Fibroblast of skin of right quadriceps (primary cell): ENCODE data around the gene AMOTL1.
"Not testable (repeated sequence)": the region's sequence is repeated elsewhere in the genome, so short reads cannot be mapped to it uniquely, and the experiment has no call there.

Source experiments
- DNase-seq: peaks from one replicate; pipeline ENCODE4 v3.0.0-alpha.2; 2013

The AMOTL1 gene

DNA sequence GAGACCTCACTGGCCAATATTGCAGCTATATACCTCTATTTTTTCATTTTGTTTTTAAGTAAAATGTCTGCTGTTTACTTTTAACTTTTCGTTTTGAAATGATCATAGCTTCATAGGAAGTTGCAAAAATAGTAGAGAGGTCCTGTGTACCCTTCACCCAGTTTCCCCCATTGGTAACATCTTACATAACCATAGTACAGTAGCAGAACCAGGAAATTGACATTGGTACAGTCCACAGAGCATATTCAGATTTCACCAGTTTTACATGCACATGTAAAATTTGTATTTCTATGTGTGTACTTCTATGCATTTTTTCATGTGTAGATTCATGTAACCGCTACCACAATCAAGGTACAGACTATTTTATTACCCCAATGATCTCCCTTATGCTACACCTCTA is 3.8 kb downstream of the AMOTL1 start:
- DNase-seq, result no peak

DNA sequence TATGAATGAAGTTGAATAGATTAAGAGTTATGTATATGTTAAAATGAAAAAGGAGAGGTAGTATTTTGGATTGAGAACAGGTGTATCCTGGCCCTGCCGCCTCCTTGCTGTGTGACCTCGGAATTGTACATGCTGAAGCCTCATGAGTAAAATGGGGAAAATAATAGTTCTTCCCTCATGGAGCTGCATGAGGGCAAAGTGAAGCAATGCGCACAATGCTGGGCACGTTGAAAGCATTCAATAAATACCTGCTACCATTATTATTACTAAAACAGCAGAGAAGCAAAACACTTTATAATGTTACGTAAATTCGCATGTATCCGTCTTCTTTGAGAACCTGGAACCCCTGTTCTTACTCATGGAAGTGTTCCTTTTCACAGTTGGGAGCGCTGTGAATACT is 5.7 kb downstream of the AMOTL1 start:
- DNase-seq, result no peak

DNA sequence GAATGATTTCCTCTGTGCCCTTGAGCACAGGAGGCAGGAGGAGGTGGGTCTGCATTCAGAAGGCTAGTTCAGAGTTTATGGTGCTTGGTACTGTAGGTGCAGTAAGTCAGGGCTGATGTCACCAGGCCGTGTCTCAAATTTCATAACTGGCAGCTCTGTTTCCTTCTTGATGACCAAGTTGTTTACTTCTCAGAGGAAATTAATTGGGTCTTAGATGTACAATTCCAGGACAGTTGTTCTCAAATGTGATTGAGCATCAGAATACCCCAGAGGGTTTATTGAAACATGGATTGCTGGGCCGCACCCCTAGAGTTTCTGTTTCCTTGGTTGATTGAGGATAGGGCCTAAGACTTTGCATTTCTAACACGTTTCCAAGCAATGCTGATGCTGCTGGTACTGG is 6.2 kb downstream of the AMOTL1 start:
- DNase-seq, result no peak

DNA sequence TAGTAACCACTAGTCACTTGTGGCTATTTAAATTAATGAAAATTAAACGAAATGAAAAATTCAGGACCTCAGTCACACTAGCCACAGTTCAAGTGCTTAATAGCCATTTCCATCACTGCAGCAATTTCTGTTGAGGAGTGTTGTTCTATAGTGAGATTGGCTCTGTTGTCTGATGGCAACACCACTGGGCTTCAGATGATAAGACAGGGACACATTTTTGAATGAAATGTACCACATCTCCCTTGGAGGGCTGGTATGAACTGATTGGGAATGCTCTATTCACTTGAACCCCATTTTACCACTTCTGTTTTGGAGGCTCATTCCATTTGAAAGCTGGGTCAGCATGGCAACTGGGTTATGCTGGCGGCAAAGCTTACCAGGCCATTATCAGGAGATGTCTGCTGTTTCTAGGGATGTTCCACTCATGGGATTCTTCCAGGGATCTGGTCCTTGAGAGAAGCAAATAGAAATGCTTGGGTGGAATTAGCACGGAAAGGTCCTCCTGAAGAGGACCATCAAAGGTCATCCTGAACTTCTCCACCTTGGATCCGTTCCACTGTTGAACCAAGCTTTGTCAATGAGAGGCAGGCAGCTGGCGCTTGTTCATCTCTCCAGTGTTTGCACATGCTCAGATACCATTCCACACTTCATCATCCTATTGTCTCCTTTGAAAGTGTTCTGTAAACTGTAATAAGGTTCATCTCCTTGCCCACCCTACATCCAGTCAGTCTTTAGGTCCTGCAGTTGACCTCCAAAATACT is 7.6 kb downstream of the AMOTL1 start:
- no peak for DNase-seq

DNA sequence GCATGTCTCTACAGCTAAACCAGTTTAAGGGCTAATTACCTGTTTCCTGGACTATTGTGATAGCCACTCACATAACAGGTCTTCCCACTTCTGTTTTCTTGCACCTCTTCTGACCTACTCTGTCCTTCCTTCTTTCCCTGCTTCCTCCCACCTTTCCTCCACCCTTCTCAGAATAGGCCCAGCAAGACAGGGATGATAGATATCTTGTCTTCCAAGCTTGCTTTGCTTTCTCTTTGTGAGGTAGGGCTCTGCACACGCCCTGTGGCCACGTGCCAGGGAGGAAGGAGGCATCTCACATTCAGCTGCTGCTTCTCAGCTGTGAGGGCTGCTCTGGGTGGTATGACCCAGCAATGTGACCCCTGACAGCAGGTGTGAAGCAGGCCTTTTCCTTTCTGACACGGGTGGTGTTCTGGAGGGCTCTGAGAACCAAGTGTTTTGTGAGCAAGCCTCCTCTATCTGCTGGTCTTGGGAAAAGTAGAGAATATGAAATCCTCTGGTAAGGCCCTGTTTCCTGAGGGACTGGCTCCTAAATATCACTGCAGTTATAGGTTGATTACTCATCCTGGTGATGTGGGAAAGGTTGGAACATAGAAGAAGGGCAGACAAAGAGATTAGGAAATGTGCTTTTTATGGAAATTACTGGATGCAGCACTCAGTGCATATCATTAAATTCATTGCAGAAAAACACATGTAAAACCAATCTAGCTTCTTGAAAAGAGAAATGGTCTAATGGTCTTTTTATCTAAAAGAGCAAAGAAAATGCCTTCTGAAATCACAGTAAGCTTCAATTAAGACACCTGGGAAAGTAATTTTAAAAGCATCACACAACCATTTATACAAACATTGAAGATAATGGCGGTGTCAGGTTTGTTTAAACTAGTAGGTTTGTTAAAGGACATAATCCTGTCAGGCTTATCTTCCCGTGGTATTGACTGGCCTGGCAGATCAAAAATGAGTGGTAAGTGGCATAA is 8.5 kb downstream of the AMOTL1 start:
- DNase-seq, result peak; percentile 73

DNA sequence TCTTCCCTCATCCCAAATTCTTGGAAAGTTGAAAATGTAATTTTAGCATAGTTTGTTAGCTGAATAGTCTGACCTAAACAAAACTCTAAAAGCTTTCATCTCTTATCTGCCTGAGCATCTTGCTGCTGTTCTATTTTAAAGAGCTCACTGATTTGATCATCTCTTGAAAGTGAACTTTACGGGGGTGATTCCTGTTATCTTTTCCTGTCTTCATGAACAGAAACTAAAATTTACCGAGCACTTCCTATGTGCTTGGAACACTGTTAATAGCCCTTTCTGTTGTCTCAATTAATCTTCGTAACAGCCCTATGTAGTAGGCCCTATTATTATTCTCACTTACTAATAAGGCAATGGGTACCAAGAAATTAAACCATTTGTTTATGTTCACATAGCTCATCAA is 12.3 kb downstream of the AMOTL1 start:
- no peak for DNase-seq

DNA sequence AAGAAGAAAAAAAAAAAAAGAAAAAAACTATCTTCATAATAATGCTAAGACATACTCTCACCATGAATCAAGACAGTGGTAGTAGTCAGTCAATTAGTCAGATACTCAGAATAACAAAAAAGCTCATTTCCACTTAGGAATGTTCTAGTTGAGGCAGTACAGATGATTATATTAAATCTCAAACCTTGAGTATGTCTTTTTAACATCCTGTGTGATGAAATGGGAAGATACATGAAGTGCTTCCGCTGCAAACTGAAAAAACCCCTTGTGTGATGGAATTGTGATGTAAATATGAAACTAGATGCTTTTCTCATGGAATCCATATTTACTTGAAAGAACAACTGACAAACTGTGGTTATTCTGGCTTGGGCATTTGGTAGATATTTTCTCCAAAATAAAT is 13.7 kb downstream of the AMOTL1 start:
- DNase-seq, result peak; percentile 53

DNA sequence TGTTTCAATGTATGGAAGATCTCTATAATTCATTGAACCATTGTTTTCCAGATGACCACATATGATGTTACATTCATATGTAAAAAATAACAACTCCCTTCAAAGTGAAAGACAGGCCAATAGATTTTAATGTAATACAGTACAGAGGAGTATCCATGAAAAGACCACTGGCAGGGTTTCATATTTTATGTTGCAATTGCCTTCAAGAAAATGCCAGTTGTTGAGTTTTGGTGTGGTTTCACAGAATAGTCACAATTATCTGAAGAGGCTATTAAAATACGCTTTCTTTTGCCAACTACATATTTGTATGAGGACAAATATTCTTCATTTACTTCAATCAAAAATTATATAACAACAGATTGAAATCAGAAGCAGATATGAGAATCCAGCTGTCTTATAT is 14.3 kb downstream of the AMOTL1 start:
- DNase-seq, result no peak

DNA sequence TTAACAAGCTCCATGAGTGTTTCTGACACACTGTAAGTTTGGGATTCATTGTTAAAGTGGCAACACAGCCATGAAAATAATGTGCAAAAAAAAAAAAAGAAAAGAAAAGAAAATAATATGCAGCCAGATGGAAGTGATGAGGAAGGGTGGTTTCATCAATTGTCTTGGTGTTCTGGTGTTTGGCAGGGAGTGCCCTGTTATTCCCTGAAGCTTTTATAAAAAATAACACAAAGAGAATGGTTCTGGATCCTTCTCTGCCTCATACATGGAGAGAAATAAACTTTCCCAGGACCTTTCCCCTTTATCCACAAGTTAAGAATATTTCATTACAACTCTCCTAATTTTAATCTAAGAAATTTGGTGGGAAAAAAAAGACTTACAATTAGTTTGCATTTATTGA is 16.7 kb downstream of the AMOTL1 start:
- no peak for DNase-seq

DNA sequence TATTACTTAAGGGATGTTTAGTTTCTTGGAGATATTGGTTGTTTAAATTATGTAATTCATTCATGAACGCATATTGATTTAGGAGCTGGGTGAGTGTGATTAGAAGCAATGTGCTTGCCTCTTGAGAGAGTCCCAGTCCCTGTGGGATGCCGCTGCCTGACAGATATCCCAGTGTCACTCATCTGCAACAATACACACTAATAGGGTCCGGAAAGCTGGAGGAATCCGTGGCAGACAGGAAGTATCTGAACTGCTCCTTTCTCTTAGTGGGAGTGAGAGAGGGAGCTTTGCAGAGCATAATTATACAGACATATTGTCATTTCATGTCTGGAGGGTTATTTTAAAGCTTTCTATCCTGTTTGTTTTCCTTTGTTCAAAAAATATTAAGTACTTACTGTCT is 17.4 kb downstream of the AMOTL1 start:
- DNase-seq, result no peak

DNA sequence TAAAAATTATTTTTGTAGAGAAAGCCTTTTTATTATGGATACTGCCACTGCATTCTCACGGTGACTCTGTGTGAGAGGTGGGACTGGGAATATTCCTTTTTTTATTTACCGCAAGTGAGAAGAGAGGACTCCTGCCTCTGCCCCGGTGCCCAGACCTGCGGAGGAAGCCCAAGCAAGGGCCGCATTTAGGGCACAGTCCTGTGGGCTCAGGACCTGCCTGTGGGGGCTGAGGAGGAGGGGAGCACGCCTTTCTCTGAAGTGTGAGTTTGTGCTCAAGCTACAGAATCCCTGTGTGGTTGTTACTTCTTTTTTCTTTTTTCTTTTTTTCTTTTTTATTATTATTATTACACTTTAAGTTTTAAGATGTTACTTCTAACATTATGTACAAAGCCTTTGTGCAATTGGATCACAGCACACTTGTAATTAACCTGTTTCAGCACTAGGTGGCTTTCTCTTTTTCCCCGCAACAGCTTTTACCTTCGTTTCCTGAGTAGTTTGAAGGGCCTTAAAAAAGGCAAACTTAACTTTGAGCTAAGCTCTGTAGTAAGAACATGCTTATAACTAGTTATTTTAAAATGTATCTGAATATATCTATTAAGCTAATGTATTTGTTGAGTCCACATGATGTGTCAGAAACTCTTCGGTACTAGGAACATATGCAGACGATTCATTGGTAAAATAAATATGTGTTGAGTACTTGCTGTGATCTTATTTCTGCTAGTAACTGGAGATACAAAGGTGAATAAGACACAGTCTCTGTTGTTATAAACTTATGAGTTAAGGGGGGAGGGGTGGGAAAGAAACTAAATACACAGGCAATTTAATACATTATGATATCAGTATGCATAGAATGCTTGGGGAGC is 18.3 kb downstream of the AMOTL1 start:
- DNase-seq, result peak; percentile 43

DNA sequence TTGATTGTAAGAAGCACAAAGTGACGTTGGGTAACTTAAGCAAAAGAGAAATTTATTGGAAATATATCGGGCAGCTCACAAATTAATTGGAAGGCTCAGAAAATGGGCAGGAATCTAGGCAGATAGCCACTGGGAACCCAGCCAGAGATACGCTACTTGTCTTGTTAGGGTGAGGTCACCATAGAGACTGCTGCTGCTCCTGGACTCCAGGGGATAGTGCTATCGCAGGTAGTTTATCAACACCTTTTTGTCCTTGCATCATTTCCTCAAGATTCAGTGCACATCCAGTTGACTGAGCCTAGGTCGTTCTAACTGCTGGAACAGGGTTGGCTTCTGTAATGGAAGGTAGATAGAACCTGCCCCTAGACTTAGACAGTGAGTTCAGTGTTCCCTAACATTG is 19.6 kb downstream of the AMOTL1 start:
- no peak for DNase-seq

DNA sequence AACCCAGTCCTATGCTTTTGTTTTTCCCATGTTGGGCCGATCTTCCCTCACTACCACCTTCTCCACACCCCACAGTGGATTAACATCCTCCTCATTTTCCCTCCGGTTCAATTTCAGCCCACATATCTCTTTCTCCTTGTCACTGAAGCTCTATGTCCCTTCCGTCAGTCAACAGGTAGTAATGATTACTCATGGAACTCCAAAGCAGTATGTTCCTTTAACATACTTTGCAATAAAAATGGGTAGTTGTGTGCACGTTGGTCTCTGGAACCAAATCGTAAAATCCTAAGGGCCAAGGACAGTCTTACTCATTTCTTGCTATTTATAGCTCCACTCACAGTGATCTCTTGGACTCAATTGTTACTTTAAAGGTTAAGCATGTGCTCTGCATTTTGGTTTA is 20.2 kb downstream of the AMOTL1 start:
- peak; percentile 48 for DNase-seq

DNA sequence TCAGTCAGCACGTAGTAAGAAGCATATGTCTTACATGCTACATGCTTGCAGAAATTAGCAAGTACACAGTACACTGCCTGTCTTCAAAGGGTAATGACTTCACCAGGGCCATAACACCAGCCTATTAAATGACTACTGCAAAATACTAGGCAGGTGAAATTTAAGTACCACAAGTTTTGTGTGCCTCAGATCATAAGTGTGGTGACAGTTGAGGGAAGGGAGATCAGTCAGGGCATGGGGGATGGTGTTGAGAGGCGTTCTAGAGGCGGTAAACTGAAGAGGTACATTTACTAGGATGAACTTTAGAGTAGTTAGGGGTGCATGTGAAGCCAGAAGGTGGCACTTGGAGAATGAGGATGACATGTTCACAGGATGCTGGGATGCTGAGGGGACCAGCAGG is 22.0 kb downstream of the AMOTL1 start:
- DNase-seq, result no peak

DNA sequence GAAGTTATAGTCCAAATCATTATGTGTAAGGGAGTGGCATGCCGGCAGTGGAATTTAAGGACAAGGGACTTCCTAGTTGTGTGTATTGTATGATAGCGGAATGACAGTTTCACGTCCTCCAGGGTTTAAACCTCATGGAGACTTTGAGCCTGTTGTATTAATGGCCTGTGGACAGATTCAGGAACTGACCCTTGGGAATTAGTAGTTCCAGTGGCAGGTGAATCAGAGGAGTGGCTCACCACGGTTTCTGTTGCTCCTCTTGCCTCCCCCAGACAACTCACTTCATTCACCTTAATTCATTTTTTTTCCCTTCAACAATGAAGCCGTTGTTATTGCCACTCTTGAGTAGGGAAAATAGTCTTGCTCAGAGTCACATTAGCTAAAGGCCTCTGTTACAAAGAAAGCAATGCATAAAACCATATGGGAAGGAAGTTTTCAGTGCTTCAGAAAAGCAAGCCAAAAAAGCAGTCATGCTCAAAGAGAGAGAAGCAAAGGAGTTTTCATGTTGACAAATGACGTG is 22.6 kb downstream of the AMOTL1 start:
- peak; percentile 27 for DNase-seq

DNA sequence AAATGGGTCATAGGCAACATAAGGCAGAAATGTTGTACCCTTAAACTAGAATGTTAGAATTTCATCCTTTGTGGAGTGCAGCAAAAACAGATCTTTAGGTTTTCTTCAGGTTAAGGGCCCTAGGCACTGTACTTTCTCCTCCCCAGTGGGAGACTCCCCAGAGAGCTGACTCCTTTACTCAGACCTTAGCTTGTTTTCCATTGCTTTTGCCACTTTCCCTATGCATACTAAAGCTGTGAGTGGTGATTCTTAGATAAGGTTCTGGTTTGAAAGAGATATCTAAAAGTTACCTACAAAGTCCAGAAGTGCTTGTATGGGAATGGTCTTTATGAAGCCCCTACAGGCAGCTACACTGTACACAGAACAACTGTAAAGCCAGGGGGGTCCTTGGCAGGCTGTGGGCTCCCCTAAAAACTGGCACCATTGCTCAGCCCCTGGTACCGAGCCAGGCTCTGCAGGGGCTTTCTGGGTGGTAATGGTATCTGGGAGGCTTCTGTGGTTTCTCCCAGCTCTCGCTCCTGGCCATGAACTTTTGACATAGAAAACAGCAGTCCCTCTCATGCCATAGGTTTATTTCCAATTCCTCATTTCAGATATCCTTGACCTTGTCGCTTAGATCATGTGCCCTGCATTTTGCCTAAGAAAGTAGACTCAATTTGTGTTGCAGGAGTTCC is 23.2 kb downstream of the AMOTL1 start:
- DNase-seq, result no peak

DNA sequence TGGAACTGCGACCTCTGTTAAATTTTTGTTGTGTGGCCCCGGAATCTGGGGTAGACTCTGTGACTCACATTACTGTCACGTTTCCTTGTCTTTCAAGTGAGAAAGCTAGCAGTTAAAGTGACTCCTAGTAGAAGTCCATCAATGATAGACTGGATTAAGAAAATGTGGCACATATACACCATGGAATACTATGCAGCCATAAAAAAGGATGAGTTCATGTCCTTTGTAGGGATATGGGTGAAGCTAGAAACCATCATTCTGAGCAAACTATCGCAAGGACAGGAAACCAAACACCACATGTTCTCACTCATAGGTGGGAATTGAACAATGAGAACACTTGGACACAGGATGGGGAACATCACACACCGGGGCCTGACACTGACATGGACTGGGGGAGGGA is 23.8 kb downstream of the AMOTL1 start:
- not testable (repeated sequence) for DNase-seq

DNA sequence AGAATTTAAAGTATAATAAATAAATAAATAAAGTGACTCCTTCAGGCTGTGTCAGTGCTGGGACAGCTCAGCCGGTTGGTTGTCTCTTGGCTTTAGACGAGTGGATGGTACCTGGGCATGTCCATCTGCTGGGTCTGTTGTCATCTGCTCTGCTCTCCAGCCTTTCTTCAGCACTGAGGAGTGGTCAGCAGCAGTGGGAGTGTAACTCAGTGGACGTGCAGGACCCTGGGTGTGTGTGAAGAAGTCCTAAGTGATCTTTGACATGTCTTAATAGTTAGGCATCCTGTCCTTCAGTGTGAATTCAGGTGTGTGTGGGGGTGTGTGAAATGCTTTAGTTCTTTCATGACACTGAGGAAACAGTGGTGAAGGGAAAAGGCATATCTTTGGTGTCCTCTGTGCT is 24.3 kb downstream of the AMOTL1 start:
- DNase-seq, result no peak

DNA sequence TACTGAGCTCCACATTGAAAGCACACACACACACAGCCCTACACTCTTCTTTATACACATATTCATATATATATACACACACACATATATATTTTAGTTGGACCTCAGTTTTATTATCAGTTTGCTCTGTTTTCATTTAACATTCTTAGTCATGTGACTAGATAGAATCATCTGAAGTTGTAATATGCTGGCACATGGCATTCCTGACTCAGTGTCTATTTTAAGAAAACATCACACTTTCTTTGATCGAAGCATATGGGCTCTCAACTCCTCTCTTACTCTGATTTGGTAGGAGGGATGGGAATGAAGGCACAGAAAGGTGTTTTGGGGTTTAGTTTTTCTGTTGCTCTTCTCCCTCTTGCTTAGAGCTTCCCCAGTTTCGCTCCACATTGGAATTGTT is 24.8 kb downstream of the AMOTL1 start:
- DNase-seq, result peak; percentile 48

DNA sequence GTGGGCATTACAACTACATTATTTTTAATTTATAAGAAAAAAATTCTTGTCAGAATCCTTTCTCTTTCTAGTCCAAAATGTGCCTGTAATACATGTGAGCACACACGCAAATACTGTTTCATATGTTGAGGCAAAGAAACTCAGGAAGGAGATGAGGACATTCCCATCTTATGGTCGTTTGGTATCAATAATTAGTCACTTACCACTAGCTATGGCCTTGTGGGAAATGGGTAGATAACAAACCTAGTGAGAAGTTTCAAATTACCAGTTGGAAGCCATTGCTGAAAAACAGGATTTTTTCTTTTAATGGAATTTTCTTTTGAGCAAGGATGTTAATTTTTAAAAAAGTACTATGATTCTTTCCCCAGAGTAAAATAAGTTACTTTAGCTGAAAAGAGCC is 25.7 kb downstream of the AMOTL1 start:
- DNase-seq, result peak; percentile 40

DNA sequence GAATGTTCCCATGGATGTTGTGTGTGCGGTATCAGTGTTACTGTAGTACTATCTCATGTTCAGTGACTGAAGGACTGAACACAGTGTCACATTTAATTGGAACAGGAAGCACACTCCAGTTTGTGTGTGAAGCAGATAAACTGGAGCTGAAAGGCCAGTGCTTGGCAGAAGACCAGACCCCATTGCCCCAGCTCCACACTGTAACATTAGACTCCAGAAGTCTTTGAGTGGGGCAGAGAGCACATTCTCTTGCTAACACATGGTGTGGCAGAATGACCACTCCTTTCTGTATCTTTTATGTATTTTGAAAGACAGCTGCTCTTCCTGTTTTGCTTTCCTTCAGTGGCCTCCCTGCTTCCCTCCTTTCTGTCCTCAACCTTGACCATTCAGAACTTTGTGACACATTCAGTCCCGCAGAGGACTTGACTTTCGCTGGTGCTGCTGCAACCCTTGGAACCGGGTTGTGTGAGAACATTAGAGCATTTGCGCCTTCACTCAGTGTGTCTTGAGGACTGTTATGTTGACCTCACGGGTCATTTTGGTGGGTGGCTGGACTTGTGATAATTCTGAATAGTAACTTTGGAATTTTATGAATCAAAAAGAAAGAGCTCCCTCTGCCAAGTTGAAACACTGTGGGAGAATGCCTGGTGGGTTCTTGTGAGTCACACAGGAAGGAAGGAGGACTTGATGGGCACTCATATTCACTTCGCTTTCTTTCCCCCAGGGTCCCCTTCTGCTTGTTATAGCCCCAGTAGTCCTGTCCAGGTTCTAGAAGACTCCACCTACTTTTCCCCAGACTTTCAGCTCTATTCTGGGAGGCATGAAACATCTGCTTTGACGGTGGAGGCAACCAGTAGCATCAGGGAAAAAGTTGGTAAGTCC is 26.4 kb downstream of the AMOTL1 start:
- peak; percentile 95 for DNase-seq
